Measurements from ENCODE around the gene USP21. TPM values are rescaled to one million over a fixed set of nuclear protein-coding genes. Genes with fewer than 3 reads are reported as not detected.
A peak's percentile ranks its signal among the peaks of the same experiment; 100 is the strongest.

Gene USP21
- total RNA-seq, 2 experiments from 2014 or later: 44.4 to 45.6 TPM

DNA sequence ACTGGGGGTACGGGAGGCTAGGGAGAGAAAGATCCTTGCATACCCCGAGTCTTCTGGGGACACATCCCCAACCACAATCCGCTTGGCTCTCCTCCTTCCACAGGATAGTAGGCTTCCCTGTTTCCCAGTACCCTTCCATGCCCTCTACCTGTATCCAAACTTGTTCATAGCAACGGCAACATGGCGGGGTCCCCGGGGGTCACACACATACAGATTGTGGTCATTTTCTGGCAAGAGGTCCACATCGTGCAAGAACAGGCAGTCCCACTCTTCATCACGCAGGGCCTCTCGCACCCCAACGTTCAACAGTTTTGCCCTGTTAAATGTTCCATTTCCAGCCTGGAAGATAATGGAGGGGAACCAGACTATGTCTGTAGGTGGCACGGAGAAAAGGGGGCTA is 14.4 kb downstream of the USP21 start:
- Mint-ChIP-seq H3K27me3 (no peaks in the 10 kb centered on the region), H3K36me3 (ENCODE audit: low read depth) (peaks cover 80% of the 10 kb centered on the region), H3K4me3 (peak overlapping the region; percentile 45), H3K27ac (peak overlapping the region; percentile 36), H3K9me3 (no peaks in the 10 kb centered on the region), H3K4me1 (ENCODE audit: low read depth) (peaks cover 56% of the 10 kb centered on the region)
- no peak for TF ChIP-seq CTCF (IDR thresholded peaks at IDR 0.05)
- ChIA-PET CTCF (no interaction called here), POLR2A (interaction anchor here (1.5 kb wide), 1 partner anchor 8 kb away, joined by 7 read pairs; no protein-coding TSS in a partner anchor)
- Histone ChIP-seq H3K27ac (ENCODE audit: low read depth in 1 of 2, low read length in 2 of 2) (no peak overlapping the region), H3K9me3 (ENCODE audit: control insufficient read depth in 1 of 2, insufficient read depth in 1 of 2, low read length in 2 of 2) (no peaks in the 10 kb centered on the region), H3K4me3 (ENCODE audit: low read length) (no peak overlapping the region), H3K27me3 (ENCODE audit: control insufficient read depth in 1 of 2, insufficient read depth in 2 of 2, low read length in 2 of 2) (no peaks in the 10 kb centered on the region), H3K36me3 (ENCODE audit: insufficient read depth, low read length) (peaks cover 68% of the 10 kb centered on the region), H3K4me1 (ENCODE audit: insufficient read depth, low read length) (peaks cover 50% of the 10 kb centered on the region)
- DNase-seq: no peak
- intact Hi-C loops (cut with DNase I, micrococcal nuclease): loop anchor here in 1 of 2 experiments (5.0 kb wide), 1 partner anchor 214 kb away; no protein-coding TSS in a partner anchor
- no peak for ATAC-seq (ENCODE audit: poor library complexity)

DNA sequence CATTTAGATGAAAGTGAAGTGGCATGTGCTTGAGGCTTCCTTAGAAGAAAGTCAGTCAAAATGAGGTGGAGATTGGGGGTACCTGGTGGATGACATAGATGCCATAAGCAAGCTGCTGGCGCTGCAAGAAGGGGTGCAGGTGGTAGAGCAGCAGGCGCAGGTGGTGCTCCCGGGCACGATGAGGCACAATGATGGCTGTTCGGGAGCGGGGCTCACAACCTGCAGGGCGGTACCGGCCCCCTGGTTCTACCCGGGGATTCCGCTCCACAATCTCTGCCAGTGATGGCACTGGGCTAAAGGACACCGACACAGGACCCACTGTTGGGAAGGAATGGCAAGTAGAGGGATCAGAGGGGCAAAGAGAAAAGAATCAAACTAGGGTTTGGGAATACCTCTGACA is 15.6 kb downstream of the USP21 start:
- DNase-seq (no peak), ATAC-seq (ENCODE audit: poor library complexity) (no peak)
- TF ChIP-seq CTCF (IDR thresholded peaks at IDR 0.05): no peak
- H3K27me3 Mint-ChIP-seq: no peaks in the 10 kb centered on the region
- intact Hi-C loops (cut with DNase I, micrococcal nuclease): loop anchor here in 1 of 2 experiments (5.0 kb wide), 2 partner anchors 47 to 212 kb away; partner anchors contain the start of gene APOA2
- peak overlapping the region; percentile 97 for H3K27ac Mint-ChIP-seq
- H3K4me1 Mint-ChIP-seq (ENCODE audit: low read depth): peaks cover 60% of the 10 kb centered on the region
- H3K9me3 Mint-ChIP-seq: no peaks in the 10 kb centered on the region
- H3K36me3 Mint-ChIP-seq (ENCODE audit: low read depth): peaks cover 71% of the 10 kb centered on the region
- peak overlapping the region; percentile 100 for H3K4me3 Mint-ChIP-seq
- H3K9me3 ChIP-seq (ENCODE audit: control insufficient read depth in 1 of 2, insufficient read depth in 1 of 2, low read length in 2 of 2): no peaks in the 10 kb centered on the region
- no peak overlapping the region for H3K27ac ChIP-seq (ENCODE audit: low read depth in 1 of 2, low read length in 2 of 2)
- no peaks in the 10 kb centered on the region for H3K27me3 ChIP-seq (ENCODE audit: control insufficient read depth in 1 of 2, insufficient read depth in 2 of 2, low read length in 2 of 2)
- ChIA-PET POLR2A (interaction anchor here (3.5 kb wide), 1 partner anchor 9 kb away, joined by 31 read pairs; the partner anchor contains the start of gene PPOX), CTCF (no interaction called here)
- no peak overlapping the region for H3K4me3 ChIP-seq (ENCODE audit: low read length)
- peaks cover 57% of the 10 kb centered on the region for H3K36me3 ChIP-seq (ENCODE audit: insufficient read depth, low read length)
- peaks cover 53% of the 10 kb centered on the region for H3K4me1 ChIP-seq (ENCODE audit: insufficient read depth, low read length)

GRCh38 chr1:161175771-161176453 is 16.6 kb downstream of the USP21 start:
- intact Hi-C loops (cut with DNase I, micrococcal nuclease): loop anchor here in 1 of 2 experiments (2.0 to 5.0 kb wide), 2 partner anchors 13 to 46 kb away; partner anchors contain the start of gene APOA2
- Mint-ChIP-seq H3K27ac (peak overlapping the region; percentile 97), H3K27me3 (no peaks in the 10 kb centered on the region), H3K4me3 (peak overlapping the region; percentile 100), H3K9me3 (no peaks in the 10 kb centered on the region), H3K4me1 (ENCODE audit: low read depth) (peaks cover 69% of the 10 kb centered on the region), H3K36me3 (ENCODE audit: low read depth) (peaks cover 64% of the 10 kb centered on the region)
- POLR2A ChIA-PET: interaction anchor here (0.8 to 3.5 kb wide), 7 partner anchors 10 to 138 kb away, joined by 3 to 31 read pairs (median 14); partner anchors contain the start of genes DEDD, NDUFS2, PPOX and TOMM40L
- Histone ChIP-seq H3K4me1 (ENCODE audit: insufficient read depth, low read length) (peaks cover 62% of the 10 kb centered on the region), H3K27ac (ENCODE audit: low read depth in 1 of 2, low read length in 2 of 2) (peak overlapping the region; percentile 82 to 89), H3K4me3 (ENCODE audit: low read length) (peak overlapping the region; percentile 77), H3K9me3 (ENCODE audit: control insufficient read depth in 1 of 2, insufficient read depth in 1 of 2, low read length in 2 of 2) (no peaks in the 10 kb centered on the region), H3K36me3 (ENCODE audit: insufficient read depth, low read length) (peaks cover 50% of the 10 kb centered on the region), H3K27me3 (ENCODE audit: control insufficient read depth in 1 of 2, insufficient read depth in 2 of 2, low read length in 2 of 2) (no peaks in the 10 kb centered on the region)
- ATAC-seq (ENCODE audit: poor library complexity) (no peak), DNase-seq (no peak)
- no peak for TF ChIP-seq CTCF (IDR thresholded peaks at IDR 0.05)
- CTCF ChIA-PET: interaction anchor here (0.9 to 2.3 kb wide), 5 partner anchors 10 to 206 kb away, joined by 3 to 18 read pairs (median 6); partner anchors contain the start of genes PPOX and TOMM40L

Measured in CD4-positive, alpha-beta T cell (primary cell).